DND-41 (cell line): ENCODE data around the gene VPS37B.

Experiments
- CTCF ChIP-seq: IDR thresholded peaks from 2 replicates; pipeline ENCODE4 v1.5.1; 2012; ENCODE audit warnings: borderline replicate concordance, low read length, moderate library complexity, mild to moderate bottlenecking; ENCODE audit not compliant: poor library complexity, severe bottlenecking; ENCODE audit errors: extremely low read depth
- EZH2 ChIP-seq: IDR thresholded peaks from 3 replicates; pipeline ENCODE4 v1.6.1; 2012; ENCODE audit warnings: borderline replicate concordance, low read depth, mild to moderate bottlenecking, moderate library complexity, low read length, inconsistent platforms; ENCODE audit not compliant: severe bottlenecking

GRCh38 chr12:122859303-122860039 lies 36.5 kb downstream of the VPS37B start:
- TF ChIP-seq CTCF (no peak), EZH2 (no peak)
